ENCODE data around the gene HAVCR1. TPM values are rescaled to one million over a fixed set of nuclear protein-coding genes. Genes with fewer than 3 reads are reported as not detected.
"Not testable (repeated sequence)": the region's sequence is repeated elsewhere in the genome, so short reads cannot be mapped to it uniquely, and the experiment has no call there.

The HAVCR1 gene
- total RNA-seq, 3 donors from 2014 or later (not counting 1 experiment from before 2014, with no cell fraction given): 7.2 to 14.6 (median 10.9) TPM

DNA sequence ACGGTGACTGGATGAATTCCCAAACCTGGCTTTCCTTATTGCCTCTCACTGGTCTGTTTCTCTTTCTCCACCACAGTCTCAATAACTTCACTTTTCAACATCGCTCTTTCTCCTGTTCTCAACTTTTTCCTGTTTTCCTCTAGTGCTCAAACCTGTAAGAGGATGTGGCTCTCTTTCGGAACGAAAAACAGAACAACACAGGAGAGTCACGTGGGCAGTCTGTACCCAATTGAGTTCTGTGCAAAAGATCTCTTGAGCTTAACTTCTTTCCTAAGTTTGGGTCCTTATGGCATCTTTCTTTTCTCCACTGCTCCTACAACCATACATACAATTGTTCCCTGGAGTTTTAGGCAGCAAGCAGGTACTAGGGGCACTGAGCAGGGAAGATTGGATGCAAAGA lies 8.9 kb downstream of the HAVCR1 start:
- Histone ChIP-seq H3K27me3 (ENCODE audit: control insufficient read depth, insufficient read depth, low read length) (no peaks in the 10 kb centered on the region), H3K36me3 (ENCODE audit: control insufficient read depth, insufficient read depth, low read length) (no peaks in the 10 kb centered on the region), H3K27ac (ENCODE audit: low read length) (no peak overlapping the region), H3K4me1 (ENCODE audit: control insufficient read depth, insufficient read depth, low read length) (no peaks in the 10 kb centered on the region), H3K9me3 (ENCODE audit: control insufficient read depth, insufficient read depth, low read length) (no peaks in the 10 kb centered on the region), H3K4me3 (ENCODE audit: low read length) (no peak overlapping the region)
- no peaks in the 10 kb centered on the region for H3K27me3 Mint-ChIP-seq (ENCODE audit: low read depth in 2 of 2)
- 21% methylated on average over 5 of the region's 5 CpGs for WGBS (ENCODE audit: insufficient coverage)
- peak overlapping the region; percentile 39 to 68 for H3K27ac Mint-ChIP-seq
- no peaks in the 10 kb centered on the region for H3K9me3 Mint-ChIP-seq
- H3K36me3 Mint-ChIP-seq: peaks cover 26% of the 10 kb centered on the region
- TF ChIP-seq, protein P1, sequence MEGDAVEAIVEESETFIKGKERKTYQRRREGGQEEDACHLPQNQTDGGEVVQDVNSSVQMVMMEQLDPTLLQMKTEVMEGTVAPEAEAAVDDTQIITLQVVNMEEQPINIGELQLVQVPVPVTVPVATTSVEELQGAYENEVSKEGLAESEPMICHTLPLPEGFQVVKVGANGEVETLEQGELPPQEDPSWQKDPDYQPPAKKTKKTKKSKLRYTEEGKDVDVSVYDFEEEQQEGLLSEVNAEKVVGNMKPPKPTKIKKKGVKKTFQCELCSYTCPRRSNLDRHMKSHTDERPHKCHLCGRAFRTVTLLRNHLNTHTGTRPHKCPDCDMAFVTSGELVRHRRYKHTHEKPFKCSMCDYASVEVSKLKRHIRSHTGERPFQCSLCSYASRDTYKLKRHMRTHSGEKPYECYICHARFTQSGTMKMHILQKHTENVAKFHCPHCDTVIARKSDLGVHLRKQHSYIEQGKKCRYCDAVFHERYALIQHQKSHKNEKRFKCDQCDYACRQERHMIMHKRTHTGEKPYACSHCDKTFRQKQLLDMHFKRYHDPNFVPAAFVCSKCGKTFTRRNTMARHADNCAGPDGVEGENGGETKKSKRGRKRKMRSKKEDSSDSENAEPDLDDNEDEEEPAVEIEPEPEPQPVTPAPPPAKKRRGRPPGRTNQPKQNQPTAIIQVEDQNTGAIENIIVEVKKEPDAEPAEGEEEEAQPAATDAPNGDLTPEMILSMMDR (IDR thresholded peaks at IDR 0.05): no peak
- ATAC-seq (no peak), DNase-seq (peak in 1 of 2 donors; percentile 25)
- peaks cover 21% of the 10 kb centered on the region in 2 donors for H3K4me1 Mint-ChIP-seq
- intact Hi-C loops (cut with micrococcal nuclease): no loop called here
- peak overlapping the region; percentile 63 for H3K4me3 Mint-ChIP-seq

DNA sequence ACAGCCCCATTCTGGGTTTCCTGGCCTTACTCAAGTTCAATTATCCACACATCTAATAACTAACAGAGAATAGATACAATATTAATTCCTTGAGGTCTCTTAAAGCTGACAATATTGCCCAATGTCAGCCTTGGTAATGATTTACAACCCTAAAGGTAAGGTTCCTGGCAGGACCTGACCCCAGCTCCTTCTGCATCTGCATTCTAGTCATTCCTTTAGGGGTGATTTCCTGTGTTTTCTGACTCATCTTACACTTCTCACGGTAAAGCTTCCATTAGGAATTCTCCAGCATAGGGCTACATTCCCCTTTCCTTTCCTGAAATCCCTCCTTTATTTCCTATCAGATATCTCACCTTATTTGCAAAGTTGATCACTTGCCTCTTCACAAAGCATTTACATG lies 9.3 kb downstream of the HAVCR1 start:
- ATAC-seq (no peak), DNase-seq (no peak)
- Mint-ChIP-seq H3K27me3 (ENCODE audit: low read depth in 2 of 2) (no peaks in the 10 kb centered on the region), H3K4me3 (peak overlapping the region; percentile 63), H3K27ac (peak overlapping the region; percentile 39 to 68), H3K4me1 (peaks cover 21 to 22% of the 10 kb centered on the region in 2 donors), H3K36me3 (peaks cover 26% of the 10 kb centered on the region), H3K9me3 (no peaks in the 10 kb centered on the region)
- intact Hi-C loops (cut with micrococcal nuclease): no loop called here
- whole genome bisulfite sequencing (ENCODE audit: insufficient coverage): 58% methylated on average over 1 of the region's 1 CpG
- no peaks in the 10 kb centered on the region for H3K36me3 ChIP-seq (ENCODE audit: control insufficient read depth, insufficient read depth, low read length)
- no peak overlapping the region for H3K4me3 ChIP-seq (ENCODE audit: low read length)
- TF ChIP-seq, protein P1 (IDR thresholded peaks at IDR 0.05): no peak
- H3K27ac ChIP-seq (ENCODE audit: low read length): no peak overlapping the region
- no peaks in the 10 kb centered on the region for H3K9me3 ChIP-seq (ENCODE audit: control insufficient read depth, insufficient read depth, low read length)
- no peaks in the 10 kb centered on the region for H3K27me3 ChIP-seq (ENCODE audit: control insufficient read depth, insufficient read depth, low read length)
- H3K4me1 ChIP-seq (ENCODE audit: control insufficient read depth, insufficient read depth, low read length): no peaks in the 10 kb centered on the region

DNA sequence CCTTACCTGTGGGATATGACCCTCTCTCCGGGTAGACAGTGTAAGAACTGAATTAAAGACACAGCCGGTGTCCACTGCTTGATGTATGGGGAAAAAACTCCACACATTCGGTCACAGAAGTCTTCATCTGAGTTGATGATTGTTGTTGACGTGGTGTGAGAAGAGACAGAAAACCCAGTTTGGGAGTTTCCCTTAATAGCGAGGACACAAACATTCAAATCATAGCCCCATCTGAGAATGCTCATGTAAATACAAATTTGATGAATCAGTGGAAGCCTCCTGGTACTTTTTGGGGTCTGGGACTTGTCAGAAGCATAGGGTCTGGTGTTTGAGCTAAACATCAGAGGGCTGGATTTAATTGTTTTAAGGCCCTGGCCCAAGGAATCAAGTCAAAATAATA lies 11.0 kb downstream of the HAVCR1 start:
- TF ChIP-seq, protein P1 (IDR thresholded peaks at IDR 0.05): no peak

DNA sequence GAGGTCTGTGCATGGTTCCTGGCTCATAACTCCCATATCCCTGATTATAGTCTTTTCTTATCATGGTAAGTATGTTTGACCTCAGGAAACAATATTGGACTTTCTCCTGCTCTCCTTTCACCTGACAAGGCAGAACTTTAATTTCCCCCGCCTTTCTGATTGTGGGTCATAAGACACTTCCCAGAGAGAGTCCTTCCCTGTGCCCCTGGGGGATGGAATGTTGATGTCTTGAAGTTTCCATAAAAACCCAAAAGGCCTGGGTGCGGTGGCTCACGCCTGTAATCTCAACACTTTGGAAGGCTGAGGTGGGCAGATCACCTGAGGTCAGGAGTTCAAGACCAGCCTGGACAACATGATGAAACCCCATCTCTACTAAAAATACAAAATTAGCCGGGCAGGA lies 11.9 kb downstream of the HAVCR1 start:
- DNase-seq; H3K27me3 Mint-ChIP-seq (ENCODE audit: low read depth in 2 of 2); H3K27ac Mint-ChIP-seq; intact Hi-C loops (cut with micrococcal nuclease); H3K9me3 Mint-ChIP-seq; H3K4me3 Mint-ChIP-seq; H3K27ac ChIP-seq (ENCODE audit: low read length); H3K27me3 ChIP-seq (ENCODE audit: control insufficient read depth, insufficient read depth, low read length); H3K4me3 ChIP-seq (ENCODE audit: low read length); H3K4me1 ChIP-seq (ENCODE audit: control insufficient read depth, insufficient read depth, low read length); H3K36me3 ChIP-seq (ENCODE audit: control insufficient read depth, insufficient read depth, low read length); ATAC-seq; H3K9me3 ChIP-seq (ENCODE audit: control insufficient read depth, insufficient read depth, low read length): not testable (repeated sequence)
- Mint-ChIP-seq H3K36me3 (peaks cover 22% of the 10 kb centered on the region), H3K4me1 (peaks cover 21 to 30% of the 10 kb centered on the region in 2 donors)
- WGBS (ENCODE audit: insufficient coverage): 88% methylated on average over 4 of the region's 4 CpGs

More for the DNA sequence above, 11.0 kb downstream of the HAVCR1 start:
- DNase-seq (no peak), ATAC-seq (no peak)
- no peak overlapping the region for H3K27ac ChIP-seq (ENCODE audit: low read length)
- H3K9me3 ChIP-seq (ENCODE audit: control insufficient read depth, insufficient read depth, low read length): no peaks in the 10 kb centered on the region
- Mint-ChIP-seq H3K27ac (no peak overlapping the region), H3K9me3 (no peaks in the 10 kb centered on the region), H3K4me3 (no peak overlapping the region), H3K27me3 (ENCODE audit: low read depth in 2 of 2) (no peaks in the 10 kb centered on the region), H3K36me3 (peaks cover 26% of the 10 kb centered on the region), H3K4me1 (peaks cover 21 to 30% of the 10 kb centered on the region in 2 donors)
- H3K4me1 ChIP-seq (ENCODE audit: control insufficient read depth, insufficient read depth, low read length): no peaks in the 10 kb centered on the region
- no peak overlapping the region for H3K4me3 ChIP-seq (ENCODE audit: low read length)
- WGBS (ENCODE audit: insufficient coverage): 93% methylated on average over 5 of the region's 5 CpGs
- H3K36me3 ChIP-seq (ENCODE audit: control insufficient read depth, insufficient read depth, low read length): no peaks in the 10 kb centered on the region
- intact Hi-C loops (cut with micrococcal nuclease): no loop called here
- H3K27me3 ChIP-seq (ENCODE audit: control insufficient read depth, insufficient read depth, low read length): no peaks in the 10 kb centered on the region
